ENCODE data around the gene CILP. TPM values are rescaled to one million over a fixed set of nuclear protein-coding genes. Genes with fewer than 3 reads are reported as not detected.

The CILP gene
- total and polyA plus RNA-seq, 2 experiments from 2014 or later, result 0.03 TPM; not detected in 1

GRCh38 chr15:65223996-65224395 is 12.7 kb upstream of the CILP start:
- Mint-ChIP-seq H3K27me3 (ENCODE audit: insufficient read depth, low read depth, poor library complexity) (no peaks in the 10 kb centered on the region), H3K36me3 (ENCODE audit: low read depth) (no peaks in the 10 kb centered on the region), H3K27ac (no peak overlapping the region), H3K4me1 (peaks cover 2% of the 10 kb centered on the region; the same call in 2 of the 3 replicates), H3K4me3 (no peak overlapping the region; the same call in 2 of the 3 replicates), H3K9me3 (no peaks in the 10 kb centered on the region)
- H3F3A ChIP-seq (replicated peaks; ENCODE audit: low read depth), result 0 out of 2 replicates have a peak, but pooled peaks cover 3% of the 10 kb centered on the region
- no peak for ATAC-seq
- H3K9me2 ChIP-seq (ENCODE audit: insufficient read depth), result 0 out of 2 replicates have a peak, but pooled peaks cover 5% of the 10 kb centered on the region
- H3K4me3 ChIP-seq, result no peak overlapping the region
- H3K27ac ChIP-seq (ENCODE audit: low read depth), result no peak overlapping the region
- no peaks in the 10 kb centered on the region for H4K20me1 ChIP-seq (replicated peaks; ENCODE audit: insufficient read depth)
- peaks cover 8% of the 10 kb centered on the region for H3K4me1 ChIP-seq (ENCODE audit: insufficient read depth)
- TF ChIP-seq STAT1 (IDR thresholded peaks at IDR 0.05; ENCODE audit: unreplicated experiment), result no peak
- TF ChIP-seq POLR2AphosphoS5 (IDR thresholded peaks at IDR 0.05; ENCODE audit: low read depth), result no peak
- TF ChIP-seq, protein P1, sequence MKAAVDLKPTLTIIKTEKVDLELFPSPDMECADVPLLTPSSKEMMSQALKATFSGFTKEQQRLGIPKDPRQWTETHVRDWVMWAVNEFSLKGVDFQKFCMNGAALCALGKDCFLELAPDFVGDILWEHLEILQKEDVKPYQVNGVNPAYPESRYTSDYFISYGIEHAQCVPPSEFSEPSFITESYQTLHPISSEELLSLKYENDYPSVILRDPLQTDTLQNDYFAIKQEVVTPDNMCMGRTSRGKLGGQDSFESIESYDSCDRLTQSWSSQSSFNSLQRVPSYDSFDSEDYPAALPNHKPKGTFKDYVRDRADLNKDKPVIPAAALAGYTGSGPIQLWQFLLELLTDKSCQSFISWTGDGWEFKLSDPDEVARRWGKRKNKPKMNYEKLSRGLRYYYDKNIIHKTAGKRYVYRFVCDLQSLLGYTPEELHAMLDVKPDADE (IDR thresholded peaks at IDR 0.05), result no peak
- no peak for TF ChIP-seq ZNF114 (CRISPR knock-in tag; IDR thresholded peaks at IDR 0.05)
- H3K79me2 ChIP-seq (replicated peaks; ENCODE audit: insufficient read depth), result no peaks in the 10 kb centered on the region
- DNase-seq (ENCODE audit: low spot score), result no peak
- H2AFZ ChIP-seq, result no peak overlapping the region
- no peaks in the 10 kb centered on the region for H3K27me3 ChIP-seq (ENCODE audit: insufficient read depth)
- H3K4me2 ChIP-seq, result no peak overlapping the region
- no peaks in the 10 kb centered on the region for H3K36me3 ChIP-seq (ENCODE audit: insufficient read depth)

- H3K36me3 ChIP-seq (ENCODE audit: insufficient read depth), result no peaks in the 10 kb centered on the region
- peaks cover 8% of the 10 kb centered on the region for H3K4me1 ChIP-seq (ENCODE audit: insufficient read depth)
- H4K20me1 ChIP-seq (replicated peaks; ENCODE audit: insufficient read depth), result no peaks in the 10 kb centered on the region
- no peak overlapping the region for H2AFZ ChIP-seq
- H3K4me3 Mint-ChIP-seq, result no peak overlapping the region
- no peaks in the 10 kb centered on the region for H3K36me3 Mint-ChIP-seq (ENCODE audit: low read depth)
- H3K4me3 ChIP-seq, result no peak overlapping the region
- no peak overlapping the region for H3K27ac ChIP-seq (ENCODE audit: low read depth)
- ATAC-seq (no peak), DNase-seq (ENCODE audit: low spot score) (no peak)
- no peak overlapping the region for H3K4me2 ChIP-seq
- no peaks in the 10 kb centered on the region for H3K27me3 ChIP-seq (ENCODE audit: insufficient read depth)
- no peak overlapping the region for H3K27ac Mint-ChIP-seq
- H3K4me1 Mint-ChIP-seq, result peaks cover 2% of the 10 kb centered on the region; the same call in 2 of the 3 replicates
- peaks cover under 1% of the 10 kb centered on the region for H3K27me3 Mint-ChIP-seq (ENCODE audit: insufficient read depth, low read depth, poor library complexity)
- no peaks in the 10 kb centered on the region for H3K9me3 Mint-ChIP-seq
- 0 out of 2 replicates have a peak, but pooled peaks cover under 1% of the 10 kb centered on the region for H3F3A ChIP-seq (replicated peaks; ENCODE audit: low read depth)
- H3K79me2 ChIP-seq (replicated peaks; ENCODE audit: insufficient read depth), result no peaks in the 10 kb centered on the region
- 0 out of 2 replicates have a peak, but pooled peaks cover 5% of the 10 kb centered on the region for H3K9me2 ChIP-seq (ENCODE audit: insufficient read depth)
- TF ChIP-seq NANOG (IDR thresholded peaks at IDR 0.05; ENCODE audit: borderline replicate concordance), result no peak
- TF ChIP-seq STAT1 (IDR thresholded peaks at IDR 0.05; ENCODE audit: unreplicated experiment), result no peak
- TF ChIP-seq POLR2AphosphoS5 (IDR thresholded peaks at IDR 0.05; ENCODE audit: low read depth), result no peak
- no peak for TF ChIP-seq ZNF331 (CRISPR knock-in tag; IDR thresholded peaks at IDR 0.05; ENCODE audit: low read depth)
- no peak for TF ChIP-seq EZH2phosphoT487 (IDR thresholded peaks at IDR 0.05; ENCODE audit: unreplicated experiment)
- TF ChIP-seq, protein P2, sequence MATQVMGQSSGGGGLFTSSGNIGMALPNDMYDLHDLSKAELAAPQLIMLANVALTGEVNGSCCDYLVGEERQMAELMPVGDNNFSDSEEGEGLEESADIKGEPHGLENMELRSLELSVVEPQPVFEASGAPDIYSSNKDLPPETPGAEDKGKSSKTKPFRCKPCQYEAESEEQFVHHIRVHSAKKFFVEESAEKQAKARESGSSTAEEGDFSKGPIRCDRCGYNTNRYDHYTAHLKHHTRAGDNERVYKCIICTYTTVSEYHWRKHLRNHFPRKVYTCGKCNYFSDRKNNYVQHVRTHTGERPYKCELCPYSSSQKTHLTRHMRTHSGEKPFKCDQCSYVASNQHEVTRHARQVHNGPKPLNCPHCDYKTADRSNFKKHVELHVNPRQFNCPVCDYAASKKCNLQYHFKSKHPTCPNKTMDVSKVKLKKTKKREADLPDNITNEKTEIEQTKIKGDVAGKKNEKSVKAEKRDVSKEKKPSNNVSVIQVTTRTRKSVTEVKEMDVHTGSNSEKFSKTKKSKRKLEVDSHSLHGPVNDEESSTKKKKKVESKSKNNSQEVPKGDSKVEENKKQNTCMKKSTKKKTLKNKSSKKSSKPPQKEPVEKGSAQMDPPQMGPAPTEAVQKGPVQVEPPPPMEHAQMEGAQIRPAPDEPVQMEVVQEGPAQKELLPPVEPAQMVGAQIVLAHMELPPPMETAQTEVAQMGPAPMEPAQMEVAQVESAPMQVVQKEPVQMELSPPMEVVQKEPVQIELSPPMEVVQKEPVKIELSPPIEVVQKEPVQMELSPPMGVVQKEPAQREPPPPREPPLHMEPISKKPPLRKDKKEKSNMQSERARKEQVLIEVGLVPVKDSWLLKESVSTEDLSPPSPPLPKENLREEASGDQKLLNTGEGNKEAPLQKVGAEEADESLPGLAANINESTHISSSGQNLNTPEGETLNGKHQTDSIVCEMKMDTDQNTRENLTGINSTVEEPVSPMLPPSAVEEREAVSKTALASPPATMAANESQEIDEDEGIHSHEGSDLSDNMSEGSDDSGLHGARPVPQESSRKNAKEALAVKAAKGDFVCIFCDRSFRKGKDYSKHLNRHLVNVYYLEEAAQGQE (IDR thresholded peaks at IDR 0.05; ENCODE audit: unreplicated experiment), result no peak
- TF ChIP-seq ZNF114 (CRISPR knock-in tag; IDR thresholded peaks at IDR 0.05), result no peak
- TF ChIP-seq, protein P1 (IDR thresholded peaks at IDR 0.05), result no peak
- TF ChIP-seq JUNB (IDR thresholded peaks at IDR 0.05; ENCODE audit: unreplicated experiment), result no peak
Measured at GRCh38 chr15:65222891-65223290, 11.6 kb upstream of the CILP start.
